GM19193 (cell line): ENCODE measurements around the gene TSEN15.

ENCODE experiments used
- POLR2A ChIP-seq: IDR thresholded peaks from 4 replicates; pipeline ENCODE4 v1.6.1; 2011; ENCODE audit not compliant: insufficient read depth, insufficient read length; ENCODE audit errors: extremely low read depth

TSEN15 gene

DNA sequence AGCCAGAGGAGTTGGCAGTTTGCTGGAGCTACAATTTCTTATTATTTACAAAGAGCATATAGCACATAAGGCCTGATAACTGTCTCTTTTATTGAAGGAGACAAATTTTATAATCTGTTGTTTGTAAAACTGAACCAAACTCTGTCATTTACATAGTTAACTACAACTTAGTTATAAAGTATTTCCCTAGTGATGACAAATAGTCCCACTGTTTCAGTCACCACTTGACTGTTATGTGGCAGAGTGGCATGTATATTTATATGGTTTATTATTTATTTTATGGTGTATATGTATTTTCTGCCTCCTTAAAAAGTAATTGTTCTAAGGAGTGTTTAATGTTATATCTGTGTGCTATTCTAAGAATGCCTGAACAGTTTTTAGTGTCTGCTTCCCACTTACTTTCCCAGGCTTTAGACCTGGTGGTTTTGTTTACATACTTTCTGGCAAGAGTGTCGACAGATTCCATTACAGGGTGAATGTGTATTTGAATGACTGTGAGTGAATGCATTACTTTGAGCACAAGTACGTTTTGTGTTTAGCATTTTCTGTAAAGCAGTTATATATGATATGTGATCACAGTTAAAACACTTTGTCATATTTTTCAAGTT is 10.0 kb downstream of the TSEN15 start:
- TF ChIP-seq POLR2A, result no peak

DNA sequence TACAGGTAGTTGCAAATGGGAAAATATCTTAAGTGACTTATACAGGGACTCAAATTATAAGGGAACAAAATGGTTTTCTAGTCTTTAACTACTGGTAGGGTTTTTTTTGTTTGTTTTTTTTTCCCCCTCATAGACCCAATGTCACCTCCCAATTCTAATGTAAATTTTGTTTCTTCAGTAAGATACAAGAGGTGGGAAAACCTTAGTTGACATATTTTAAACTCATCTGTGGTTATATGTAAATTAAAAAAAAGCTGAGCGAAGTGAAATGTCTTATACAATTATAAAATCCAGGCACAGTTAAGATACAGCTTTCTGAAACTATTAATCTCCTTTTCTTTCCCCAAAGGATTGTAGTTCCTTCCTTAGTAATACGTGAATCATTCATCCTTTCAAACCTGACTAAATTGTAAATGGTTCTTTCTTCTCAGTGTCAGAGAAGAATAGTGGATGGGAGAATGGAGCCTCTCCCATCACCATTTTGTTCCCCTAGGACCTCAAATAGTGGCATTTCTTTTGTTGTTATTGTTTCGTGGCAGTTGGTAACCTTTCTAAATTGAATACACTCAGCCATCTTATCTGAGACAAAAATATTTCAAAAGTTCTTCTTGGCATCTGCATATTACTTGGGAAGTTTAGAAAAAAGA is 11.2 kb downstream of the TSEN15 start:
- TF ChIP-seq POLR2A, result no peak

DNA sequence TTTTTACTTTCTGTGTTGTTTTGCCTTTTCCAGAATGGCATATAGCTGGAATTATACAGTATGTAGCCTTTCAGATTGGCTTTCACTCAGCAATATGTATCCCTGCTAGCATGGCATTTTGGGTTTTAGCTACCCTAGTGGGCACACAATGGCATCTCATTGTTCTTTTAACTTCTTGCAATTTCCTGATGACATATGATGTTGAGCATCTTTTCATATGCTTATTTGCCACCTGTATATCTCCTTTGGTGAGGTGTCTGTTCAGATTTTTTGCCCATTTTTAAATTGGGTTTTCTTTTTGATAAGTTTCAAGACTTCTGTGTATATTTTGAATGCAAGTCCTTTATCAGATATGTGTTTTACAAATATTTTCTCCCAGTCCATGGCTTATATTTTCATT is 14.0 kb downstream of the TSEN15 start:
- TF ChIP-seq POLR2A, result no peak

DNA sequence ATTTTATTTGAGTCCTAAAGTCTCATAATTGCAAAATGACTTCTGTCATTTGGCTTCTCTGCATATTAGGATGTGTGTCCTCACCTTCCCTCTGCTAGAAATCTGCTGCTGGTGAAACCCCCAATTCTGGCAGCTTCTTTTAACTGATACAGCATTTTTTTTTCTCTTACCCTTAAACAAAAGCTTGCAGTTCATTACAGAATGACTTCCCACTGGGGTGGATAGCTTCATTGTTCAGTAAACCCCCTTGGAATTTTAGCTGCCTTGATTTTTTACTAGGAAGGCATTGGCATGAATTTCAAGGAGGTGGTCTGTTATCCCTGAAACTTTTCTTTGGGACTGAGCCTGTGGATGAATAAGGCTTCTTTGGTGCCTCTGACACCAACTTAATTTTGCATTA is 16.8 kb downstream of the TSEN15 start:
- TF ChIP-seq POLR2A, result no peak

DNA sequence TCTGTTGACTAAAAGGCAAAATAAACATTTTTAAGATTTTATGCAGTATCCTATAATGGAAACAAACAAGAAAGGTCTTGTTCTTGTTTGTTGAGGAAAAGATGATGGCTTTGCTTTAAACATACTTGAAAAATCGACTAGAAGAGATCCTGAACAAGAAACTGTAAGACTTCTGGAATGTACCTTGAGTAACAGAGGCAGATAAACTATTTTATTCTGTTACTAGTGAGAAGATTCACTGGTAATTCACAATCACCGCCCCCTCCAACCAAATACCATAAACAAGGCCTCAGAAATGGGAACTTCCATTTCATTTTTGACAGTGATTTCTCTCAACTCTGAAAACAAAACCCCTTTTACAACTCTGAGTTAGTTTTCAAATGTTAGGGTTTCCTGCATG is 18.1 kb downstream of the TSEN15 start:
- no peak for TF ChIP-seq POLR2A

DNA sequence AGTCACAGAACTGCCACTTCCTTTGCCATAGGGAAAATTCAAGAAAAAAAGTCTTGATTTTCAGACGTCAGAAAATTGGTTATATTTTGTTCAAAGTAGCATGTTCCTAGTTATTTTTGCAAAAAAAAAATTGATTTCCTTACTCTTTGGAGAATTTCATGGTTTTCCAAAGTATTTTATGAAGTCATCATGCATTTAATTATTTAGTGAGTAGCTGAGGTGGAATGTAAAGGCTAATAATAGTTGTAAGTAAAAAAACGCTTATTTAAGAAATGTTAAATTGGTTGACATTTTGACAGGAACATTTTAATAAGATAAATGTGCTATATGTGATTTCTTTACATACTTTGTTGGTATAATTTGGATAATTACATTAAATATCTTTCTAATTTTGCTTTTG is 20.8 kb downstream of the TSEN15 start:
- TF ChIP-seq POLR2A, result no peak

DNA sequence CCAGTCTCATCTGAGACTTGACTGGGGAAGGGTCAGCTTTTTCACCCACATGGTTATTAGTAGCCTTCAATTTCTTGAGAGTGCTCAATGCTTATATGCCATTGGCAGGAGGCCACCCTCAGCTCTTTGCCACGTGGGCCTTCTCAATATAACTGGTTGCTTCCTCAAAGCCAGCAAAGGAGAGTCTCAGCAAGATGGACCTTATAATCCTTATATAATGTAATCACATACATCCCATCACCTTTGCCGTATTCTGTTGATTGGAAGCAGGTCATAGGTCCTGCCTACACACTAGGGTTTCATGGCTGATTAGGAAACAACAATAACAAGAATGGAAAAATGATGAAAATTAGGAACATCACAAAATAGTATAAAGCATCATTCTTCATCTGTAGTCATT is 22.9 kb downstream of the TSEN15 start:
- no peak for TF ChIP-seq POLR2A

DNA sequence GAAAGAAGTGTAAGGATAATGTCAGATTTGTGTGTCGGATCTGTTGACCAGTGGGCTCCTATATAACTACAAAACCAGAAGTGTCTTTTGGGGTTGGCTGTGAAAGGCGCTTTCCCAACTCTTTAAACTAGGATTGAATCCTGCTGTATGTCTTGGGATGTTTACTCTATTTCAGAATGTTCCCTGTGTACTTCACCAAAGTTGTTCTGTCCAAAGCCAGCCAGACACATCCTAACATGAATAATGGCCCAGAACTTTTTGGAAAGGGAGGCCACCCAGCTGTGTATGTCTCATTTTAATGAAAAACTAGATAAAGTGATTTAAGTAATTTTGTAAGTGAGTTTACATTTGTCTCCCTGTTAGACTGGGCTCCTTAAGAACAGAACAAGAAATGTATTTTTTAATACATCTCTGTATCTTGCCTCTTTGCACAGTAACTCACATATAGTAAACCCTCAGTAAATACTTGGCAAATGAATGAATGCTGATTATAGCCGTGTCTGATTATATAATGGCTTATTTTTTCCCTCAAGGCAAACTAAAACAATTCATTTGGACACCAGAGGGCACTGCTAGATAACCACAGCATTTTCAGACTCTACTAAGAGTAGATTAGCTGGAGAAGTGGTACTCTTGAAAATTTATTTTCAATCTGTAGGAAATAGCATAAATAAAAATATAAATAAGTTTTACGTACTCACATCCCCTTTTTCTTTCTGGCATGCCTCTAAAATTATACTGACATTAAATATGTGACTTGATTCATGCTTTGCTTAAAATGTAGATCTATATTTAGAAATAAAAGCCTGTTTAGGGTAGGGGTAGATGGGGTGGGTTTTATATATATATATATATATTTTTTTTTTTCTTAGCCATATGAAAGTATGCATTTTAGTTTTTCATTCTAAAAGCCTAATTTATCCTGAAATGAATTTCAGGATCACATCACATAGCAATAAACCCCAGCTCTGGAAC is 23.8 kb downstream of the TSEN15 start:
- TF ChIP-seq POLR2A, result no peak

DNA sequence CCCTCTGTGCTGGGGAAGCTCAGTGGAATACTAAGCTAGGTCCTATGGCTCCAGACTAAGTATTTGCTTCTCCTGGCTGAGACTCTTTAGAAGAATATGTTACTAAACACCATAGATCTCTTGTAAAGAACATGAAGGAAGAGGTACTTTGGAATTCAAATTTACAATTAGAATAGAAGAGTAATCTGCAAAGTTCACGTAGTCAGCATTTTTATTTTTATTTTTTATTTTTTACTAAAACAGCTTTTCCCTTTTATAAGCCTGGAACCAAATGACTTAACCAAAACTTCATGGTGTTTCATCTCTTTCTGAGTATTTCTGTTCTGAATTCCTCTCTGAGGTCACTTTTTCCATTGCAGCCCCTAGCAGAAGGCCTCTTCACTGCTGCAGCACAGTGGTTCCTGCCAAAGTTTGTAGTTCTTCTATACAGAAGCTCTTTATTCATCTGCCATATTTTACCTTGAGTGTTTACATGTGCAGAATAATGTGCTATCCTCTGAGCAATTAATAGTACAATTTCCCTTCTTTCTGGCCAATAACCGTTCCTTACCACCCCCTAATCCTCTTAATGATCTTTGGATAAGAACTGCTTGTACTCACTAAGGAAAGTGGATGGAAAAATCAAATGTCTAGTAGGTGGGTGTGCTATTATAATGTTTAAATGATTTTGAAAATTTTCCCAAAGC is 27.2 kb downstream of the TSEN15 start:
- TF ChIP-seq POLR2A, result no peak

DNA sequence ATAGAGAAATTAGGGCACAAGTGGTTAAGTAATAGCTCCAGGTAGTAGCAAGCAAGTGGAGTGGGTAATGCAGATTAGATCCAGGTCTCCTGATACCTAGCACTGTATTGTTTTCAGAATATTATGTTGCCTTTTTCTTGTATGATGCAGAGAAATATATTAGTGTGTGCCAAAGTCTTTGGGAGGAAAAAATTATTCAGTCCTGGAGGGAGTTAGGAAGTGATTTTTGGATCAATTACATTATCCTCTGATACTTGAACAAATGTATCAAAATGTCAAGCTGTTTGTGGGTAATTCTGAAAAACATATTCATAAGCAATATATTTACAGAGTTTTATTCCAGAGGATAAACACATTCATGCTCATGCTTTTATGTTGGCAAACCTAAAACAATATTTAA is 28.8 kb downstream of the TSEN15 start:
- no peak for TF ChIP-seq POLR2A

DNA sequence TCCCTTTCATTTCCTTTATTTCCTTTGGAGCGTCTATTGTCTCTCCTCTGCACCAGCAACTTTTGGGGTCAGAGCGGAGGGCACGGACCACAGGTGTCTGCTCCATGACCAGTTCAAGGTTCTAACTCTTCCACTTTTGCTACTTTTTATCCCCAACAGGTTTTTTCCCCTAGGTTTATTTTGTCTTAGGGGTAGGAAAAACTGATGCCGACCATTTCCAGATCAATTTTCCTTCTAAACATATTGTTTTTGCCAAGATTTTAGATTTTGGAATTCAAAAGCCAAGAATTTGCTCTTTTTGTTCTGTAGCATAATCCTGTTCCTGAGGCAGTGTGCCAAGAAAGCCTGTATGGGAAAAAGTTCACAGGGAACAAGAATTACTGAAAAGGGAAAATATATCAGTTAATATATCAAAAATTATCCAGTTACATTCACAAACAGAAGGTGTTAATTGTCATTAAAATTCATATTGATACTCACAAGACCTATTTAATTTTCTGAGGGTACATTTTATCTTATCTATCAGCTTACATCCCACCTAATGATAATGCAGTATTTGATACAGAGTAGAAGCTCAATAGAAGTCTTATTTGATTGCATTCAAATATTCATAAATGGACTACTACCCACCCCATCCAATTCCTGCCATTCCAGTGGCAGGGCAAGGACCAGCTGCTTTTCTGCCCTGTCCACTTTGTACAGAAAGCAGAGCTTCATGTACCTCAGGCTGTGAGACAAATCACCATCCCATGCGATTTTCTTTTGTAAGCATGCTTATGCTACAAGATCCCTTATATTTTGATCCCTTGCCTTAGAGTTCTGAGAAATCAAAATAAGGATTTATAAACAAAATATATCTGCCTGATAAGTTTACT is 31.2 kb downstream of the TSEN15 start:
- no peak for TF ChIP-seq POLR2A

DNA sequence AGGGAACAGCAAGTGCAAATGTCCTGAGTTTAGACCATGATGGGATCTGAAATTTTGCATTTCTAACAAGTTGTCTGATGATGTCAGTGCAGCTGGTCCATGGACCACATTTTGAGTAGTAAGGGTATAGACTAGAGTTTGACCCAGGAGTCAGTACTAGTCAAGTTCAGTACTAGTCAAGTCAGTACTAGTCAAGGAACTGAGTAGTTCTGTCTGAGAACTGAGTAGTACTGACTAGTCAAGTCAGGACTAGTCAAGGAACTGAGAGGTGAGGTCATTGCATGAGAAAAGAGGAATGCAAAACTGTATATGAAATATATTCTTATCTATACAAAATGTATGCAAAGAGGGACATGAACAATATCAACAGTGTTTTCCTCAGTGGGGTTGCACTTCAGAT is 34.1 kb downstream of the TSEN15 start:
- no peak for TF ChIP-seq POLR2A

DNA sequence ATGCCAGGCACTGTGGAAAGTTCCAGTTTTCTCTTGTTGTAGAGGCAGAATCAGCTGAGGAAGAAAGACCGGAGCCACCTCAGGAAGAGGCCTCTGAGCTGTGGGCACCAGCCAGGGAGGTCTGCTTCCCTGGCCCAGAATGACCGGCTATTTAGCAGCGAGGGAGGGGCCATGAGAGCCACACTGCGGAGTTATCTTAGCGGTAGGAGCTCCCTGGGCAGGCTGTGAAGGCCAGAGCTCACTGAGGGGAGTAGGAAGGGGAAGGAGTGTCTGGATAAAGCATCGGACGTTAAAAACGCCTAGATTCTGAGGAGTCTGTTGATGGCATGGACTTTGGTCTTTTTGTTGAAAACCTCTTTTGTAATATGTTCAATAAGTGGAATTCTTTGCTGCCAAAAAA is 36.5 kb downstream of the TSEN15 start:
- TF ChIP-seq POLR2A, result no peak

DNA sequence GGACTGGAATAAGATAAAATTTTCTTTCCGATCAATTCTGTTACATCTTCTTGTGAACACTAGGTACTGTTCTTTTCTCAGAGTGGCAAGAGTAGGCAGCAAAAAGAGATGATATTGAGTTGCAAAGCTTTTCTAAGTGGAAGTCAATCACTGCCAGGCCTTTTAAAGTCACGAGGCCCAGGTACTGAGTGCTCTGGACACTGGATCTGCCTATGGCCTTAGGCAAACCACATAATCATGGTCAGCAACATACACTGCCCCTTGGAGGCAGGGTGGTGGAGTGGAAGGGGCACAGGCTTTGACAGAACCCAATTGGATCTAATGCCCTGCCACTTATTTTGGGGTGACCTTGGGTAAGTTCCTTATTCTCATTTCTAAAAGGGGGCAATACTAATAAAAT is 41.5 kb downstream of the TSEN15 start:
- no peak for TF ChIP-seq POLR2A
